Mucosa of descending colon (tissue), 3 donors: ENCODE data around the gene THSD7B. TPM values are rescaled to one million over a fixed set of nuclear protein-coding genes. Genes with fewer than 3 reads are reported as not detected.

ENCODE experiments used
- ATAC-seq: fragments of 200-7000 bp; cut with Tn5 transposase; one replicate; pipeline ENCODE4 v1.9.1; 2020; ENCODE audit warnings: mild to moderate bottlenecking, moderate library complexity
- DNase-seq, 3 donors: peaks; one replicate each; pipeline ENCODE4 v3.0.0-alpha.2; 2020
- H3K36me3 ChIP-seq: fragments of 200-600 bp; one replicate; pipeline ENCODE4 v1.8.0; 2021; ENCODE audit warnings: low read depth, mild to moderate bottlenecking
- H3K4me1 ChIP-seq: fragments of 200-600 bp; one replicate; pipeline ENCODE4 v1.8.0; 2021; ENCODE audit warnings: low read depth, mild to moderate bottlenecking
- H3K4me3 ChIP-seq: fragments of 200-600 bp; one replicate; pipeline ENCODE4 v1.8.0; 2021; ENCODE audit warnings: mild to moderate bottlenecking
- H3K9me3 ChIP-seq: fragments of 200-600 bp; one replicate; pipeline ENCODE4 v1.8.0; 2021; ENCODE audit warnings: mild to moderate bottlenecking
- CTCF ChIP-seq: fragments of 200-600 bp; IDR thresholded peaks from one replicate; pipeline ENCODE4 v1.8.0; 2022; ENCODE audit warnings: antibody characterized with exemption, mild to moderate bottlenecking
- intact Hi-C, 2 donors: fragments of 100-400 bp; cut with DNase I in 1 of 2; cut with micrococcal nuclease in 1 of 2; formaldehyde crosslinking; loops; one replicate each; pipeline versions ENCODE4 v1.11.0 to v1.11.1; 2022; cut with DNase I, micrococcal nuclease
- total RNA-seq, 3 donors: library from RNA; stranded (reverse); fragmentation: NEBNext Ultra II Directional in 2 of 3; extraction: Animal tissue kit (Norgen Biotek cat#: 25700) in 2 of 3; gene quantifications; one replicate each; pipeline versions ENCODE4 v1.2.1 to v1.2.4, GENCODE V29; 2021 to 2023
- donor health status: DM: no; HTN: no; CAD: no; lungs with moderate emphysema.
- donor health status: DM: no; HTN: no; CAD: no.
- donor health status: DM: no; HTN: yes; CAD: no.

Gene THSD7B
- total RNA-seq, 3 donors from 2014 or later: 0.85 TPM; not detected in 2

GRCh38 chr2:137255990-137256389 is 490.6 kb downstream of the THSD7B start:
- no peaks in the 10 kb centered on the region for H3K4me1 ChIP-seq
- no peak overlapping the region for H3K4me3 ChIP-seq
- no peak for DNase-seq
- ATAC-seq: no peak
- H3K9me3 ChIP-seq: no peaks in the 10 kb centered on the region
- H3K36me3 ChIP-seq: no peaks in the 10 kb centered on the region
- no peak for TF ChIP-seq CTCF
- intact Hi-C loops: no loop called here

GRCh38 chr2:137261881-137262585 is 496.7 kb downstream of the THSD7B start:
- intact Hi-C loops: no loop called here
- DNase-seq (no peak), ATAC-seq (no peak)
- Histone ChIP-seq H3K36me3 (no peaks in the 10 kb centered on the region), H3K4me3 (no peak overlapping the region), H3K9me3 (no peaks in the 10 kb centered on the region), H3K4me1 (no peaks in the 10 kb centered on the region)
- no peak for TF ChIP-seq CTCF

- Histone ChIP-seq H3K36me3 (no peaks in the 10 kb centered on the region), H3K4me3 (no peak overlapping the region), H3K9me3 (no peaks in the 10 kb centered on the region), H3K4me1 (no peaks in the 10 kb centered on the region)
- DNase-seq: no peak
- ATAC-seq: no peak
- no peak for TF ChIP-seq CTCF
- intact Hi-C loops: no loop called here
Observed at GRCh38 chr2:137262594-137262993, 497.2 kb downstream of the THSD7B start.

GRCh38 chr2:137287913-137288639 is 522.7 kb downstream of the THSD7B start:
- no peak for DNase-seq
- no peaks in the 10 kb centered on the region for H3K9me3 ChIP-seq
- H3K36me3 ChIP-seq: no peaks in the 10 kb centered on the region
- intact Hi-C loops: no loop called here
- no peak overlapping the region for H3K4me3 ChIP-seq
- no peaks in the 10 kb centered on the region for H3K4me1 ChIP-seq
- ATAC-seq: no peak
- TF ChIP-seq CTCF: no peak

GRCh38 chr2:137291836-137292570 is 526.7 kb downstream of the THSD7B start:
- DNase-seq (no peak), ATAC-seq (no peak)
- Histone ChIP-seq H3K4me3 (no peak overlapping the region), H3K36me3 (no peaks in the 10 kb centered on the region), H3K9me3 (no peaks in the 10 kb centered on the region), H3K4me1 (no peaks in the 10 kb centered on the region)
- no peak for TF ChIP-seq CTCF
- intact Hi-C loops: no loop called here
